Esophagus (tissue), 2 donors: ENCODE data around the gene HES7. TPM values are rescaled to one million over a fixed set of nuclear protein-coding genes. Genes with fewer than 3 reads are reported as not detected.

ENCODE experiments used
- H3K27ac ChIP-seq, 2 donors: one replicate each; pipeline ENCODE4 v1.5.1; 2013; ENCODE audit warnings: low read depth in 2 of 2, mild to moderate bottlenecking in 2 of 2, inconsistent platforms in 1 of 2, low read length in 1 of 2, moderate library complexity in 1 of 2
- H3K27me3 ChIP-seq, 2 donors: one replicate each; pipeline ENCODE4 v1.6.1; 2013; ENCODE audit warnings: low read length in 2 of 2, control low read depth in 1 of 2, mild to moderate bottlenecking in 1 of 2; ENCODE audit not compliant: insufficient read depth in 2 of 2, control insufficient read depth in 1 of 2
- H3K36me3 ChIP-seq, 2 donors: one replicate each; pipeline ENCODE4 v1.6.1; 2013; ENCODE audit warnings: low read length in 1 of 2; ENCODE audit not compliant: control insufficient read depth in 2 of 2, insufficient read depth in 2 of 2
- H3K4me1 ChIP-seq, 2 donors: one replicate each; pipeline ENCODE4 v1.6.1; 2013; ENCODE audit warnings: low read length in 1 of 2; ENCODE audit not compliant: control insufficient read depth in 2 of 2, insufficient read depth in 2 of 2
- H3K4me3 ChIP-seq, 2 donors: one replicate each; pipeline ENCODE4 v1.5.1; 2013; ENCODE audit warnings: low read length in 2 of 2, mild to moderate bottlenecking in 2 of 2, low read depth in 1 of 2, moderate library complexity in 1 of 2
- H3K9me3 ChIP-seq, 2 donors: one replicate each; pipeline ENCODE4 v1.6.1; 2013; ENCODE audit warnings: mild to moderate bottlenecking in 2 of 2, low read depth in 1 of 2, low read length in 1 of 2, moderate library complexity in 1 of 2; ENCODE audit not compliant: control insufficient read depth in 2 of 2, insufficient read depth in 1 of 2
- WGBS, 2 donors: extraction: QIAGEN DNeasy Blood & Tissue Kit; methylation state at CpG; one replicate each; pipeline ENCODE4 v1.1.7; 2013; 5-methylcytosine and 5-hydroxymethylcytosine counted together
- polyA plus RNA-seq, 2 donors: library from polyadenylated mRNA; stranded (reverse); fragments of 200-250 nt; gene quantifications; one replicate each; pipeline ENCODE4 v1.2.3, GENCODE V29; 2013
- donor health status: healthy with polysubstance abuse.
- donor health status: Bipolar disorder and iron deficiency.

Gene HES7
- polyA plus RNA-seq, 2 donors: 0.15 to 0.24 TPM

- Histone ChIP-seq H3K9me3 (no peaks in the 10 kb centered on the region), H3K4me1 (peaks cover 0 to 8% of the 10 kb centered on the region in 2 donors), H3K36me3 (peaks cover 14 to 26% of the 10 kb centered on the region in 2 donors), H3K27ac (peak overlapping the region in 1 of 2 donors; percentile 88), H3K4me3 (no peak overlapping the region), H3K27me3 (no peaks in the 10 kb centered on the region)
- 28 to 35% methylated on average over 21 of the region's 21 CpGs for WGBS, 2 donors
These were observed 13.9 kb upstream of the HES7 start for GRCh38 chr17:8137645-8138373.

GRCh38 chr17:8133941-8134340, 10.0 kb upstream of the HES7 start:
- Histone ChIP-seq H3K4me3 (no peak overlapping the region), H3K27ac (no peak overlapping the region), H3K4me1 (peaks cover 0 to under 1% of the 10 kb centered on the region in 2 donors), H3K36me3 (no peaks in the 10 kb centered on the region), H3K27me3 (no peaks in the 10 kb centered on the region), H3K9me3 (no peaks in the 10 kb centered on the region)
- WGBS, 2 donors: 50 to 67% methylated on average over 4 of the region's 4 CpGs

- no peaks in the 10 kb centered on the region for H3K27me3 ChIP-seq
- no peaks in the 10 kb centered on the region for H3K36me3 ChIP-seq
- no peaks in the 10 kb centered on the region for H3K4me1 ChIP-seq
- no peak overlapping the region for H3K4me3 ChIP-seq
- no peak overlapping the region for H3K27ac ChIP-seq
- no peaks in the 10 kb centered on the region for H3K9me3 ChIP-seq
- WGBS, 2 donors: 73 to 81% methylated on average over 12 of the region's 12 CpGs
These were observed 9.5 kb upstream of the HES7 start for GRCh38 chr17:8133399-8133798.

GRCh38 chr17:8131844-8132441, 8.0 kb upstream of the HES7 start:
- H3K4me3 ChIP-seq: no peak overlapping the region
- no peaks in the 10 kb centered on the region for H3K4me1 ChIP-seq
- H3K27ac ChIP-seq: no peak overlapping the region
- H3K9me3 ChIP-seq: no peaks in the 10 kb centered on the region
- H3K27me3 ChIP-seq: no peaks in the 10 kb centered on the region
- WGBS, 2 donors: 62 to 67% methylated on average over 3 of the region's 3 CpGs
- no peaks in the 10 kb centered on the region for H3K36me3 ChIP-seq

- no peak overlapping the region for H3K4me3 ChIP-seq
- no peaks in the 10 kb centered on the region for H3K27me3 ChIP-seq
- no peaks in the 10 kb centered on the region for H3K9me3 ChIP-seq
- H3K36me3 ChIP-seq: no peaks in the 10 kb centered on the region
- H3K27ac ChIP-seq: no peak overlapping the region
- H3K4me1 ChIP-seq: peaks cover 15 to 18% of the 10 kb centered on the region in 2 donors
- WGBS, 2 donors: 74 to 79% methylated on average over 14 of the region's 14 CpGs
These were observed 4.3 kb upstream of the HES7 start for GRCh38 chr17:8128125-8128784.

- no peaks in the 10 kb centered on the region for H3K36me3 ChIP-seq
- WGBS, 2 donors: 0 to 1% methylated on average over 29 to 45 of the region's 45 CpGs
- H3K4me1 ChIP-seq: peaks cover 18 to 23% of the 10 kb centered on the region in 2 donors
- peak overlapping the region; percentile 47 for H3K4me3 ChIP-seq
- peak overlapping the region in 1 of 2 donors; percentile 47 for H3K27ac ChIP-seq
- H3K27me3 ChIP-seq: no peaks in the 10 kb centered on the region
- H3K9me3 ChIP-seq: no peaks in the 10 kb centered on the region
These were observed 2.7 kb upstream of the HES7 start for GRCh38 chr17:8126491-8127066.

GRCh38 chr17:8125947-8126490, 2.1 kb upstream of the HES7 start:
- H3K9me3 ChIP-seq: no peaks in the 10 kb centered on the region
- H3K27ac ChIP-seq: peak overlapping the region in 1 of 2 donors; percentile 47
- 0 to 1% methylated on average over 35 of the region's 35 CpGs for WGBS, 2 donors
- no peaks in the 10 kb centered on the region for H3K27me3 ChIP-seq
- peak overlapping the region; percentile 47 for H3K4me3 ChIP-seq
- H3K36me3 ChIP-seq: no peaks in the 10 kb centered on the region
- peaks cover 22 to 24% of the 10 kb centered on the region in 2 donors for H3K4me1 ChIP-seq

GRCh38 chr17:8125154-8125946, 1.4 kb upstream of the HES7 start:
- Histone ChIP-seq H3K36me3 (no peaks in the 10 kb centered on the region), H3K27ac (peak overlapping the region in 1 of 2 donors; percentile 47), H3K27me3 (no peaks in the 10 kb centered on the region), H3K4me1 (peaks cover 22 to 27% of the 10 kb centered on the region in 2 donors), H3K9me3 (no peaks in the 10 kb centered on the region), H3K4me3 (peak overlapping the region; percentile 47)
- WGBS, 2 donors: 1 to 2% methylated on average over 40 of the region's 40 CpGs
